GM18858 (cell line): ENCODE results near the gene CCDC88A.
"Not testable (repeated sequence)": the region's sequence is repeated elsewhere in the genome, so short reads cannot be mapped to it uniquely, and the experiment has no call there.

ENCODE experiments used
- ATAC-seq: cut with Tn5 transposase; IDR thresholded peaks from one replicate; pipeline ENCODE4 v1.9.1; 2021; ENCODE audit not compliant: unreplicated experiment

Gene CCDC88A

GRCh38 chr2:55245411-55245810, 174.2 kb downstream of the CCDC88A start:
- ATAC-seq = no peak

GRCh38 chr2:55242617-55243016, 177.0 kb downstream of the CCDC88A start:
- ATAC-seq = no peak

GRCh38 chr2:55241582-55241981, 178.1 kb downstream of the CCDC88A start:
- not testable (repeated sequence) for ATAC-seq

GRCh38 chr2:55239656-55240222, 179.9 kb downstream of the CCDC88A start:
- no peak for ATAC-seq
